ENCODE measurements around the gene ATXN2.

GRCh38 chr12:111409780-111410430, 189.2 kb downstream of the ATXN2 start:
- TF ChIP-seq CTCF (IDR thresholded peaks at IDR 0.05) (no peak), POLR2A (IDR thresholded peaks at IDR 0.05) (no peak)

Measured in thyroid gland (tissue), 4 donors.